Activated CD4-positive, alpha-beta T cell treated with anti-CD3 and anti-CD28 coated beads, Interleukin-2, amount 10 ng/mL, durations not matched to agents 7 days and 5 days (primary cell): ENCODE results near the gene KLHDC1. TPM values are rescaled to one million over a fixed set of nuclear protein-coding genes. Genes with fewer than 3 reads are reported as not detected.
"Not testable (repeated sequence)": the region's sequence is repeated elsewhere in the genome, so short reads cannot be mapped to it uniquely, and the experiment has no call there.

Experiments used
- CTCF ChIA-PET: fragments of 350-600 bp; sonication (Branson Sonifier 250); formaldehyde crosslinking; loops from one replicate; lab custom pipeline; 2021; ENCODE audit warnings: antibody characterized with exemption; lab: Charles Lee
- POLR2A ChIA-PET: fragments of 350-600 bp; sonication (Branson Sonifier 250); formaldehyde crosslinking; loops from one replicate; lab custom pipeline; 2021; ENCODE audit warnings: antibody characterized with exemption; lab: Charles Lee
- DNase-seq: peaks from one replicate; pipeline ENCODE4 v3.0.0-alpha.2; 2020
- H3K27ac Mint-ChIP-seq: one replicate; pipeline ENCODE4 v1.8.0; 2021; ENCODE audit warnings: mild to moderate bottlenecking, moderate library complexity, mixed read lengths
- H3K27me3 Mint-ChIP-seq: one replicate; pipeline ENCODE4 v1.8.0; 2021; ENCODE audit warnings: mixed read lengths
- H3K36me3 Mint-ChIP-seq: one replicate; pipeline ENCODE4 v1.8.0; 2021; ENCODE audit warnings: low read depth, mixed read lengths
- H3K4me1 Mint-ChIP-seq: one replicate; pipeline ENCODE4 v1.8.0; 2021; ENCODE audit warnings: mixed read lengths
- H3K4me3 Mint-ChIP-seq: one replicate; pipeline ENCODE4 v1.8.0; 2021; ENCODE audit warnings: mild to moderate bottlenecking, moderate library complexity, mixed read lengths
- H3K9me3 Mint-ChIP-seq: one replicate; pipeline ENCODE4 v1.8.0; 2021; ENCODE audit warnings: mixed read lengths
- total RNA-seq, 2 experiments: library from RNA; stranded (reverse); gene quantifications; one replicate each; pipeline ENCODE4 v1.2.3, GENCODE V29; 2021

The KLHDC1 gene
- total RNA-seq, 2 experiments from 2014 or later, result 2.4 to 2.5 TPM

DNA sequence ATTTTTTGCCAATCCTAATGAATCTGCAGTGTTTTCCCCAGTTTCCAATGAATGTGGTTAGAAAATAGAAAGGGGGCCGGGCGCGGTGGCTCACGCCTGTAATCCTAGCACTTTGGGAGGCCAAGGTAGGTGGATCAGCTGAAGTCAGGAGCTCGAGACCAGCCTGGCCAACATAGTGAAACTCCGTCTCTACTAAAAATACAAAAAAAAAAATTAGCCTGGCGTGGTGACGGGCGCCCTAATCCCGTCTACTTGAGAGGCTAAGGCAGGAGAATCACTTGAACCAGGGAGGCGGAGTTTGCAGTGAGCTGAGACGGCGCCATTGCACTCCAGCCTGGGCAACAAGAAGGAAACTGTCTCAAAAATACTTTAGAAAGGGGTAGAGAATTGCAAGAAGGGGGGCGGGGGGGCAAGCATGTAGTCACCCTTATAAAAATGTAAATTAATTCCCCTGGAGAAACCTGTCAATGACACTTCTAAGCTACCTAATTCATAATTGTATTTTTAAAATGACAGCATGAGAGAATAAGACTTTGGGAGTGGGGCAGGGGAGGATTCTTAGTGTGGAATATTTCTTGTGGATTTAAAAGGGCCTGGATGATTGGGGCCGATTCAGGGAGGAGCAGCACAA lies 76.8 kb downstream of the KLHDC1 start:
- no peak for DNase-seq
- Mint-ChIP-seq H3K9me3 (no peaks in the 10 kb centered on the region), H3K4me3 (peak overlapping the region; percentile 92), H3K36me3 (peaks cover 8% of the 10 kb centered on the region), H3K27me3 (no peaks in the 10 kb centered on the region), H3K4me1 (peaks cover 34% of the 10 kb centered on the region), H3K27ac (peak overlapping the region; percentile 99)
- POLR2A ChIA-PET, result interaction anchor here (0.6 kb wide), 1 partner anchor 184 kb away, joined by 3 read pairs; no protein-coding TSS in a partner anchor
- CTCF ChIA-PET, result interaction anchor here (0.6 to 4.7 kb wide), 7 partner anchors 11 to 178 kb away, joined by 3 to 24 read pairs (median 4); partner anchors contain the start of gene DNAAF2

- peaks cover 13% of the 10 kb centered on the region for H3K36me3 Mint-ChIP-seq
- no peak for DNase-seq
- ChIA-PET CTCF (interaction anchor here (1.3 to 4.7 kb wide), 4 partner anchors 10 to 136 kb away, joined by 3 to 24 read pairs (median 10); partner anchors contain the start of gene DNAAF2), POLR2A (interaction anchor here (0.6 kb wide), 1 partner anchor 185 kb away, joined by 3 read pairs; no protein-coding TSS in a partner anchor)
- H3K27me3 Mint-ChIP-seq, result no peaks in the 10 kb centered on the region
- H3K4me3 Mint-ChIP-seq, result peak overlapping the region; percentile 38
- peak overlapping the region; percentile 66 for H3K27ac Mint-ChIP-seq
- peaks cover 38% of the 10 kb centered on the region for H3K4me1 Mint-ChIP-seq
- no peaks in the 10 kb centered on the region for H3K9me3 Mint-ChIP-seq
Observed at GRCh38 chr14:49770212-49770817, 77.4 kb downstream of the KLHDC1 start.

DNA sequence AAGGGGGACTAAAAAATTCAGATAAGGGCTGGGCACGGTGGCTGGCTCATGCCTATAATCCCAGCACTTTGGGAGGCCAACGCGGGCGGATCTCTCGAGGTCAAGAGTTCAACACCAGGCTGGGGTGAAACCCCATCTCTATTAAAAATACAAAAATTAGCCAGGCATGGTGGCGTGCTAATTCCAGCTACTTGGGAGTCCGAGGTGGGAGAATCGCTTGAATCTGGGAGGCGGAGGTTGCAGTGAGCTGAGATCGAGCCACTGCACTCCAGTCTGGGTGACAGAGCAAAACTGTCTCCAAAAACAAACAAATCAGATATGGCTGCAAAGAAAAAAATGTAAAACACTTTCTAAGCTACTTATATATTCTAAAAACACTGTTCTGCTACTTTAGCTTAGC lies 78.8 kb downstream of the KLHDC1 start:
- DNase-seq, H3K9me3 Mint-ChIP-seq, POLR2A ChIA-PET, H3K27me3 Mint-ChIP-seq, H3K27ac Mint-ChIP-seq, H3K4me3 Mint-ChIP-seq: not testable (repeated sequence)
- H3K36me3 Mint-ChIP-seq, result peaks cover 17% of the 10 kb centered on the region
- peaks cover 41% of the 10 kb centered on the region for H3K4me1 Mint-ChIP-seq
- CTCF ChIA-PET, result interaction anchor here (0.6 to 4.7 kb wide), 4 partner anchors 9 to 138 kb away, joined by 3 to 24 read pairs (median 12); partner anchors contain the start of gene DNAAF2

DNA sequence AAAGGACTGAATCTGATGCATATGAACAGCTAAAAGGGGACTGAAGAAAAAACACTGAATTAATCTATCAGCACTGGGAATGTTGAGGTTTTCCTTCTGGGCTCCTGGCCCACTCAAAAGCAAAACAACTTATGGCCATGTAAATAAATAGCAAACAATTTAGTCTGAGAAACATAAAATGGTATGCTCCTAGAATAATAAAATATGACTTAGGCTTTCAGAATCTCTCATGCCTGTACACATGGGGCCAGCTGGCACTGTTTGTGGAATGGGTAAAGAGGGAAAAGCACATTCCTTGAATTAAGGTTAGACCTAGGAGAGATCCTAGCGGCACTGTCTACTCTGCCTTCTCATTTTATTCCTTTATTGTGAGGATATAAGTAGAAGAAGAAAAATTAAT lies 81.2 kb downstream of the KLHDC1 start:
- no peak overlapping the region for H3K4me3 Mint-ChIP-seq
- no peaks in the 10 kb centered on the region for H3K9me3 Mint-ChIP-seq
- no peaks in the 10 kb centered on the region for H3K27me3 Mint-ChIP-seq
- DNase-seq, result no peak
- H3K27ac Mint-ChIP-seq, result peak overlapping the region; percentile 38
- peaks cover 33% of the 10 kb centered on the region for H3K36me3 Mint-ChIP-seq
- POLR2A ChIA-PET, result no interaction called here
- peaks cover 32% of the 10 kb centered on the region for H3K4me1 Mint-ChIP-seq
- CTCF ChIA-PET, result interaction anchor here (0.6 kb wide), 1 partner anchor 65 kb away, joined by 3 read pairs; no protein-coding TSS in a partner anchor

- Mint-ChIP-seq H3K9me3 (no peaks in the 10 kb centered on the region), H3K27me3 (no peaks in the 10 kb centered on the region), H3K4me3 (no peak overlapping the region), H3K4me1 (peaks cover 11% of the 10 kb centered on the region), H3K27ac (no peak overlapping the region), H3K36me3 (peaks cover 55% of the 10 kb centered on the region)
- no peak for DNase-seq
- POLR2A ChIA-PET, result interaction anchor here (0.6 kb wide), 1 partner anchor 144 kb away, joined by 3 read pairs; no protein-coding TSS in a partner anchor
- CTCF ChIA-PET, result no interaction called here
Observed at GRCh38 chr14:49778421-49778820, 85.5 kb downstream of the KLHDC1 start.

DNA sequence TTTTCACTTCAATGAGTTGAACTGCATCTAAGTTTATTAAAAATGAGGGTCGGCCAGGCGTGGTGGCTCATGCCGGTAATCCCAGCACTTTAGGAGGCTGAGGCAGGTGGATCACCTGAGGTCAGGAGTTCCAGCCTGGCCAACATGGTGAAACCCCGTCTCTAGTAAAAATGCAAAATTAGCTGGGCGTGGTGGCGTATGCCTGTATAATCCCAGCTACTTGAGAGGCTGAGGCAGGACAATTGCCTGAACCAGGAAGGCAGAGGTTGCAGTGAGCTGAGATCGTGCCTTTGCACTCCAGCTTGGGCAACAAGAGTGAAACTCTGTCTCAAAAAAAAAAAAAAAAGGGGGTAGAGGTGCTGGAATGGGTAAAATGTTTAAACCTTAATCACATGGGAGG lies 88.1 kb downstream of the KLHDC1 start:
- H3K4me1 Mint-ChIP-seq, H3K4me3 Mint-ChIP-seq, POLR2A ChIA-PET, H3K27me3 Mint-ChIP-seq, H3K27ac Mint-ChIP-seq, H3K9me3 Mint-ChIP-seq, DNase-seq: not testable (repeated sequence)
- H3K36me3 Mint-ChIP-seq, result peaks cover 60% of the 10 kb centered on the region
- CTCF ChIA-PET, result interaction anchor here (0.6 to 3.4 kb wide), 5 partner anchors 12 to 64 kb away, joined by 3 to 24 read pairs (median 3); partner anchors contain the start of gene KLHDC2

- CTCF ChIA-PET, result interaction anchor here (0.9 to 1.7 kb wide), 4 partner anchors 15 to 69 kb away, joined by 3 to 4 read pairs (median 3); partner anchors contain the start of gene NEMF
- H3K27ac Mint-ChIP-seq, result no peak overlapping the region
- H3K9me3 Mint-ChIP-seq, result no peaks in the 10 kb centered on the region
- no peaks in the 10 kb centered on the region for H3K27me3 Mint-ChIP-seq
- H3K4me3 Mint-ChIP-seq, result no peak overlapping the region
- H3K36me3 Mint-ChIP-seq, result peaks cover 62% of the 10 kb centered on the region
- POLR2A ChIA-PET, result no interaction called here
- H3K4me1 Mint-ChIP-seq, result no peaks in the 10 kb centered on the region
- no peak for DNase-seq
Observed at GRCh38 chr14:49783394-49784014, 90.6 kb downstream of the KLHDC1 start.

DNA sequence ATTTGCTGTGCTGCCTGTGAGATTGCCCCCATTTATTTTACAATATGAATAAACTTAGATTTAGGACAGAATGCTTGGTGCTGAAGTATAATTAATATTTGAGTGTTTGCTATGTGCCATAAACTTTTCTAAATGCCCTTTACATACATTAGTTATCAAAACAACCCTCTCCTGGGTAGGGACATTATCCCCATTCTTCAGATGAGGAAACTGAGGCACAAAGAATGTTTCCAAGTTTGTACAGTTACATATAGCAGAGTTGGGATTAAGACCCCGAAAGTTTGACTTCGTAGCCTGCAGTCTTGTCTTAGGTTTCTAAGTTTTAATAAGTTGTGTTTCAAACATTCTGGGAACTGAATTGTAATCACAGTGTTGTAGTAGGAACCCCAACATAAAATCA lies 93.4 kb downstream of the KLHDC1 start:
- ChIA-PET CTCF (no interaction called here), POLR2A (no interaction called here)
- H3K4me3 Mint-ChIP-seq, result no peak overlapping the region
- H3K27me3 Mint-ChIP-seq, result no peaks in the 10 kb centered on the region
- no peaks in the 10 kb centered on the region for H3K4me1 Mint-ChIP-seq
- peaks cover 62% of the 10 kb centered on the region for H3K36me3 Mint-ChIP-seq
- DNase-seq, result no peak
- no peak overlapping the region for H3K27ac Mint-ChIP-seq
- H3K9me3 Mint-ChIP-seq, result no peaks in the 10 kb centered on the region

- Mint-ChIP-seq H3K27me3 (no peaks in the 10 kb centered on the region), H3K27ac (no peak overlapping the region), H3K36me3 (peaks cover 64% of the 10 kb centered on the region), H3K4me3 (no peak overlapping the region), H3K4me1 (no peaks in the 10 kb centered on the region), H3K9me3 (no peaks in the 10 kb centered on the region)
- ChIA-PET POLR2A (no interaction called here), CTCF (interaction anchor here (1.0 kb wide), 1 partner anchor 133 kb away, joined by 6 read pairs; no protein-coding TSS in a partner anchor)
- DNase-seq, result no peak
Observed at GRCh38 chr14:49792618-49793017, 99.7 kb downstream of the KLHDC1 start.

GRCh38 chr14:49796025-49796424 lies 103.1 kb downstream of the KLHDC1 start:
- Mint-ChIP-seq H3K9me3 (no peaks in the 10 kb centered on the region), H3K4me3 (no peak overlapping the region), H3K4me1 (no peaks in the 10 kb centered on the region), H3K36me3 (peaks cover 65% of the 10 kb centered on the region), H3K27ac (no peak overlapping the region), H3K27me3 (no peaks in the 10 kb centered on the region)
- CTCF ChIA-PET, result no interaction called here
- no peak for DNase-seq
- POLR2A ChIA-PET, result no interaction called here
